HG03139 (cell line): ENCODE results near the gene MX1.

Source experiments
- ATAC-seq: cut with Tn5 transposase; IDR thresholded peaks from one replicate; pipeline ENCODE4 v1.9.1; 2021; ENCODE audit not compliant: unreplicated experiment

The MX1 gene

DNA sequence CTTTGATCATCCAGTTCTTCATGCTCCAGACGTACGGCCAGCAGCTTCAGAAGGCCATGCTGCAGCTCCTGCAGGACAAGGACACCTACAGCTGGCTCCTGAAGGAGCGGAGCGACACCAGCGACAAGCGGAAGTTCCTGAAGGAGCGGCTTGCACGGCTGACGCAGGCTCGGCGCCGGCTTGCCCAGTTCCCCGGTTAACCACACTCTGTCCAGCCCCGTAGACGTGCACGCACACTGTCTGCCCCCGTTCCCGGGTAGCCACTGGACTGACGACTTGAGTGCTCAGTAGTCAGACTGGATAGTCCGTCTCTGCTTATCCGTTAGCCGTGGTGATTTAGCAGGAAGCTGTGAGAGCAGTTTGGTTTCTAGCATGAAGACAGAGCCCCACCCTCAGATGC lies 32.5 kb downstream of the MX1 start:
- ATAC-seq, result no peak

DNA sequence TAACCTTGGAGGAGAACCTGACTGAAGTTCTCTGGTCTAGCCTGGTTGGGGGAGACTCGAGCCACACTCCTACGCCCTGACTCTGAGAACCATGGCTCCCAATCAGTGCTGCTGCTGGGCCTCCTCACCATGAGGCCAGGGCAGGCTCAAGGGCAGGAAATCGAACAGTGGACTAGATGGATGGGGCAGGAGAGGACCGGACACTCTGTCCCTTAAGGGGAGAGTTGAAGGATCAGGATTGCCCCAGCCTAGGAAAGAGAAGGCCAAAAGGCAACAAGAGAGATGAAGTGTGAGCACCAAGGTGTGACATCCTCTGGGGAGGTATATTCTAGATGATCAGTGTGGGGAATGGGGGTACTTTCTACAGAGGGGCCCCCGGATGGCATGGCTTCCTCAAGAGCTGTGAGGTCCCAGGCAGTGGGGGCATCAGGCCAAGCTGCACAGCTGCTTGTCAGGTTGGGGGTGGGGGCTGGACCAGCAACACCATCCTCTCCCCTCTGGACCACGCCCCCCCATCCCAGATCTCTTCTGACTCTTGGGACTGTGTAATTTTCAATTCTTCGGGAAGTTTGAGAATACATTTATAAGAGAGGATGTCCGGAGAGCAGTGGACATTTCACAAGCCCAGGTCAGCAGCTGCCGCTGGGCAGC lies 34.0 kb downstream of the MX1 start:
- peak; percentile 17 for ATAC-seq

DNA sequence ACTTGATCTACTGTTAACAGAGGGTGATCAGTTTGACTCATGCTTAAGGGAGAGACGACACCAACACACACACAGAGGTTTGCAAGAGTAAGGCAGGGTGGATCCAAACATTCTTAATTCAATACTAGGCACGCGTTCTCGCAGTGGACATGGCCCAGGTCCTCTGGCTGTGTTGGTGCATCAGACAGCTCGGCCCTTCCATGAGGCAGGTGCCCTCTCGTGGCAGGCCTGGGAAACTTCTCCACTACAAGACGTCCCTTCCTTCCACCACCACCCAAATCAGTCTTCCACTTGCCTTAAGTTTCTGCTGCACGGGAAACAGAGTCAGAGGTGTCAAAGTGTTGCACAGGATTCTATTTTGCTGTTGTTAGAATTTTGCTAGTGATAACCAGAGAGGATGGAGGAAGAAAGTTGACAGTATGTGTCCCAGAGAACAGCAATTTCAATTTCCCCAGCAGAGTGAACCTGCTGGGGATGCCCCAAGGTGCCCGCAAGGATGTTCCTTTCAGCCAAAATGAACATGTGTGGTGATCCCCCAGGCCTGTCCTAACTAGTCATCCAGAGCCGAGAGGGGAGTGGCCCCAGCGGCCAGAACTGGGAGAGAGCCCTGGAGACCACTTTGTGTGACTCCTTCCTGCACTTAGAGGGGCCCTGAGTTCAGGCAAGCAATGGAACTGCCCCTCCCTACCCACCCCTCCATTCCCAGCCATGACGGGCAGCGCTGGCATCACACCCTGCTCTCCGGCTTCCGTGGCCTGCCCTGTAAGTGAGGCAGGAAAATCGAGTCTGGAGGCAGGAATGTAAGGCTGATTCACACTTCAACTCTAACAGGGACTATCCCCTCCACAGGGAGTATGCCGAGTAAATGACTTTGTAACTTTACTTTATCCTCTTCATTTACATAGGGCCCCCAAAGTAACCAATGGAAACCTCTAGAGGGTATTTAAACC lies 34.8 kb downstream of the MX1 start:
- peak; percentile 67 for ATAC-seq

DNA sequence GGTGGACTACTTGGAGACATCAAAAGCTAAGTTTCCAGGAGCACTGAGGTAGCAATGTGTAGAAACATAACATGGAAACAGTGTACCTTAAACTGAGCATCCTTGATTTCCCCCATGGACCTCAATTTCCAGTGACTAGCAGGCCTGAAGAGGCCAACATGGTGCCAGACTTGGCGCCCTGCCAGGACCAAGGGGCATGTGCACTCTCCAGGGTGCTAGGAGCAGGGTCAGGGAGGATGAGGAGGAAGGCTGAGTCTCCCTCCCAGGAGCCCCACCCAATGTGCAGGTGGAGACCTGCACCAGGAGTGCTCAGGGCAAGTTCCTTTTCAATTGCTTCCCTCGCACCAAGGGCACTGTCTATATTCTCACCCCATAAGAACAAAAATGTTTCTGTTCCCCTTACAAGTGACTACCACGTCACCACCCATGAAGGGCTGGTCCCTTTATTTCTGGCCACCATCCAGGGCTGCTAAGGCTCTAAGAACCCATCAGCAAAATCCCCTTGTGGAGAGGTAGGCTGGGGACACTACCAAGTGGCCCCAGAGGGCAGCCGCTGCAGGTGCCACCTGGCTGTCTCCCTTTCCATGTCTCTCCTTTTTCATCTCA lies 39.2 kb downstream of the MX1 start:
- no peak for ATAC-seq

DNA sequence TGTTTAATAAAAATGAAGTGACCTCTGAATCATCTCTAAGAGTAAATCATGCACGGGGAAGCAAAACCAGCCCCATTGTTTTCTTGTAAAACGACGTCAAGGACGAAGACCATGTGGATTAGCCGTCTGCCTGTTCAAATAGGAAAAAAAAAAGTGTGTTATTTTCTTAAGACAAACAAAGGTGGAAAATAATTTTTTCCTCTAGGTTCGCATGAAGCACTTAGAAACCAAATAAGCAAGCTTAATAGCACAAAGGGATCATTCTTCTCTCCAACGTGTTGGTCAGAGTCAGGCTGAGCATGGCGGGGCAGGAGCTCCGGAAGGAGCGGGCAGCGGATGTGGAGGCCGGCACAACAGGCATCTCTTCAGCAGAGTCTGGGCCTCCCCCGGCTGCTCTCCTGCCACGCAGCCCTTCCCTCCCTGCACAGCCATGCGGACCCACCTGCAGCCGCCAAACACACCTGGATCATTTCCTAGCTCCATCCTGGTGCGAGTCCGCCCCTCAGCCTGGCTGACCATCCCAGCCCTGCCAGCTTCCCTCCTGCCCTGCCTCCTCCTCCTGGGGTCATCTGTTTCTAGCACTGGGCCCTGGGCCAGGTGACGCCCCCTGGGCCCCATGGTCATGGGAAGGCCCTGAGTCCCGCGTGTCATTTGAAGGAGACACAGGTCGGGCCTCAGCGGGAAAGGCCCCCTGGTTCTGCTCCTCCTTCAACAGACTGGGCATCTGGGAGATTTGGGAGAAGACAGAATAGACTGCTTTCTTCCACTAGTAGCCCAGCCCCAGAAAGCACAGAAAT lies 40.2 kb downstream of the MX1 start:
- no peak for ATAC-seq

DNA sequence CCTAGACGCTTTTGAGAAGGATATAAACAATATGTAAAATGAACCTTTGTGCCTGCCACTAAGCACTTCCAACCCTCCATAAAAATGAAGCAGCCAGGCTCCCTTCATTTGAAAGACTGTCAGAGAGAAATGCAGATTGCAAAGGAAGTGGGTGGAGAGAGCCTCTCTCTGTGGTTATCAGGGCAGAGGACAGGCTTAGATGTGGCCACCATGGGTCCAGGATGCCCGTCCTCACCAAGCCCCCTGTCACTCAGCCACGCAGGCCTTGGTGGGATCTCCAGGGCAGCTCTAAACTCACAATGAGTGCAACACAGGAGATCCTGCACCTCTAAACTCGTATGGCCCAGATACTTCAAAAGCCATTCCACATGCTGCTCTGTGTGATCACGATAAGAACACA lies 44.0 kb downstream of the MX1 start:
- no peak for ATAC-seq

DNA sequence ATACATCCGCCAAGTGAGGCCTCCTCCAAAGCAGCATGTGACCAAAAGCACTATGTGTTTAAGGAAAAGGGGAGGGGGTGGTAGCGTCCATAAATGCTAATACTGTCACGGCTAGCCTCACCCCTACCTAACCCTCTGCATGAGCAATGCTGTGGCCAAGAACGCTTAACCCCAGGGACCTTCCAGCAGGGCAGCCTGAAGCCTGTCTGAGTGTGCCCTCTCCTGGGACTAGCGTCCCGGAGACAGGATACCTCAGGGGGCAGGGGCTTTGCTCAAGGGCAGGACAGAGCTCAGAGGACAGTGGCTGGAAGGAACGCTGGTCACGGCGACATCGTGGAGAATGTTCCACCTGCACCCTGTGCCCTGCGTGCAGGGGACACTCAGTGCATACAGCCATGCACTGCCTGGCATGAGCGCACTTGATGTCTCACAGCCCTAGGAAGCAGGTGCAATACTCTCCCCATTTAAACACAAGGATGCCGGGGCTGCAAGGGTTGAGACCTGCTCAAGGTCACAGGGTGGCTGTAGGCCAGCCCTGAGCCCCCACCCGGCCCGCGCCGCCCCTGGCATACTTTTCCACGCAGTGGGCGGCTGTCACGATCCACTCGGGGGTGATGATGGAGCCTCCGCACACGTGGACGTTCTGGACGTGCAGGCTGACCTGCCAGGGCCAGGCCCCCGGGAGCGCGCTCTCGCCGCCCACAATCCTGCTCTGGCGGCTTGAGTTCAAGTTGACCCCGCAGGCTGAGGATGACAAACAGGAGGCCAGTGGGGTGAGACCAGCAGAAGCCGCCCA lies 46.9 kb downstream of the MX1 start:
- ATAC-seq, result no peak

DNA sequence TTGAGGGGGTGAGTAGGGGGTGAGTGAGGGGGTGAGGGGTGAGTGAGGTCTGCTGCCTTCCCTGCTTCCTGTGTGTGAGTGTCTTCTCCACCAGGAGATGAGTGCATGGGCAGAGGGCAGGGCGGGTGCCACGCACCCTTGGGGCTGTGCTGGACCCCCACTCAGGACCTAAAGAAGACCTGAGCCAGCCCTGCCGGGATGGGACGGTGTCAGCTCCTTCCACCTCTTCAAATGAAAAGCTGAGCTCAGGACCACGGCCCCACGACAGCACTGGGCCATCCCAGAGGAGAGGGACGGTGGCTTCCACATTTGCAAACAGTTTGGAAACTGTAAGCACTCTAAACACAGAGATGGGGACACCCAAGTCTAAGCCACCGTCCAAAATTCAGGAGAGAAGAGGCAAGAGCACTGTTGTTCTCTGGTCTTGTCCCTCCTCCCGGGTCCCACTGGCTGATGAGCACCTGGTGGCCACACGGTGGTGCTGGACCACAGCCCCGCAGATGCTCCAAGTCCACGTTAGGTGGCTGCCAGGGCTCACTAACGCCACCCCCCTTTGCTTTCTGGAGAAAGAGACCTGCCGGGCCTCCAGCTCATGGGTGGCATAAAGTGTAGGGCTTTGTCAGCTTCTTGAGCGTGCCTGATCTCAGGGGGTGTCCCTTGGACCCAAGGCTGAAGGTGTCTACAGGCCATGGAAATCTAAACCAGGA lies 49.8 kb downstream of the MX1 start:
- ATAC-seq, result no peak

DNA sequence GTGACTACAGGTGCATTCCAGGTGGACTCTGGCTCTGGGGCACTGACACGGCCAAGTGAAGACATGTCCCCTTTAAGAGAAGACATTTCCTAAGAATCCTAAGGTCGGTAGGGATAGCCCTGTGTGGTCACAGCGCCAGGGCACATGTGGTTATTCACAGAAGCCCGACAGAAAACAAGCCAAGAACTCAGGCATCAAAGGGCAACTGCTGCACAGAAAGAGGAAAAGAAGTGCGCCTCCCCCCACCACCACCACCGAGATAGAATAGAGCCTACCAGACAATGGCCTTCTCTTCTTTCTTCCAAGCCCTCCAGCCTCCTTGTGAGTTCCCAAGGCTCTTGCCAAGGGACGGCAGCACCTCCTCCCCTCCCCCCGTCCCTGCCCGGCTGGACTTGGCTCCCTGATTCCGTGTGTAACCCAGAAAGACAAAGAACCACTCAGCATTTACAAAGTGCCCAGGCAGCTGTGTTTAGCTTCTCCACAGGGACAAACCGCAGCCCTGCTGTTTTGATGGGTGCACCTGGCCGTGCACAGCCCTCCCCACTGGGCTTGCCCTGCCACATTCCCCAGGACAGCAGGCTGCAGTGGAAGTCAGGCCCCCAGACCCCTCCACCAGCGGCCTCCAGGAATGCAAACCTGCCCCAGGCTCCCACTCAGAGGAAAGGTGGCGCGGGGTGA lies 51.7 kb downstream of the MX1 start:
- ATAC-seq, result no peak

DNA sequence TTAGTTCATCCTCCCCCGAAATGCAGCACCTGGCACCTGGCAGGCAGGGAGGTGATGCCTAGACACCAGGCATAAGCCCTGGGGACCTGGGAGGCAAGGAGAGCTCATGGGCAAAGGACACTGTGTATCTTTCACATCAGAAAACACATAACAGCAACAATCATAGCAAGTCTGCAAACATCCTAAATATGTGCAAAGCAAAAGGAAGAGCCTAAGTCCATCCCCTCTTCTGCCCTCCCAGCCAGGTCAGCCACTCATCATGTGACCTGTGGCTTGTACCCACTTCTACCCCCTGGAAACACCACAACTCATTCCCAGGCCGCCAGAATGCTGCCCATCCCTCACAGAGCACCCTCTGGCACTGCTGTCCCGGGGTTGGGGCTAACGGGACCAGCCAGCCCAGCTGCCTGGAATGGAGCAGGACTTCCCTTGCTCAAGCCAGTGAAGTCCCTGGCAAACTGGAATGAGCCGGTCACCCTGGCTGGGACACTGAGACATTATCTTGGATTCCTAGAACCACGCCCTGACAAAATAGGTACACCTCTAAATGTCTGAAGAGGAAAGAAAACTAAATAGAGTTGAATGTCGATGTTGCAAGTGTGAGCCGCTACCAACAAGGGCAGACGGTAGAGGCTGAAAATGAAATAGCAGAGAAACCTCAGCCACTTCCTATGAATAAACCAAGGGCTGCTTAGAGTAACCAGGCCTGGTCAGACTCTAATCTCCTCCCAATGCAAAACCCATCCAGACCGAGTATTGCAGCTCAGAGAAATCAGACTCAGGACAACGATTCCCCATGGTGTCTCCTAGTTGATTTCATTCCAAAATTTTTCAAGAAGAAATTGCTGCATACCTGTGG lies 52.5 kb downstream of the MX1 start:
- ATAC-seq, result no peak

DNA sequence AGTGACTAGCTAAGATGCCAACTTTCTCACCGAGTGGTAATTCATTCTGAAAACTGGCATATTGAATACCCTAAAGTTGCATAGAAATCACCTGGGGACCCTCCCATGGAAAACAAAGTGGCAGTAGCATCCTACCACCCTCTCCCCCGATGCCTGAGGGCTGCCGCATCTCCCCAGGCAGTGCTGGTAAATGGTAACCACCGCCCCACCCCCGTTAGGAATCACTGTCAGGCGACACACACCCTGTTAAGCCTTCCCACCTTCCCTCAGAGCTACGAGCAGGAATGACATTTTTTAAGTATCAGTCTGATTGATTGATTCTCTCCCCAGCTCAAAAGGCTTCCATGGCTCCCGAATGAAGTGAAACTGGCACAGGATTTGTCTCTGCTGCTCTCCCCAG lies 53.6 kb downstream of the MX1 start:
- ATAC-seq, result no peak

DNA sequence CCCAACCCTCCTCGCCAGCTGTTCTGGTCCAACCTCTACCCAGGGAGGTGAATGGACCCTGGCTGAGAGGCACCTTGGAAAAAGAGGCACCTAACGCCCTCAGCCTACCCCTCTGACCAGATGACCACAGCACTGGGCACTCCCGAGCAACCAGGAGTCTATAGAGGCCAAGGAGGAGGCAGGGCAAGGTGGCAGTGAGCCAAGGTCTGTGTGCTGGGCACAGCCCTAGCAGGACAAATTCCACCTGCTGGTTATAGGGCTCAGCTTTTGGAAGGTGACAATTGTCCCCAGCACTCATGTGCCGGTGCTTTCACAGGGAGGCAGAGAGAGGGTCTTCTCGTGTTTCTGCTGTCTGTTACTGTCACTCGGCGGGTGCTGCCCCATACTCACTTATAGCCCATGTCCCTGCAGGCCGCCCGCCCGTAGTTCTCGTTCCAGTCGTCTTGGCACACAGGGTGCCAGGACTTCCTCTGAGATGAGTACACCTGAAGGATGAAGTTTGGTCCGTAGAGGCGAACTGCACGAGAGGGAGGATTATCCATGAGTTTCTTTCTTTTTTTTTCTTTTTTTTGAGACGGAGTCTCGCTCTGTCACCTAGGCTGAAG lies 54.1 kb downstream of the MX1 start:
- ATAC-seq, result no peak

DNA sequence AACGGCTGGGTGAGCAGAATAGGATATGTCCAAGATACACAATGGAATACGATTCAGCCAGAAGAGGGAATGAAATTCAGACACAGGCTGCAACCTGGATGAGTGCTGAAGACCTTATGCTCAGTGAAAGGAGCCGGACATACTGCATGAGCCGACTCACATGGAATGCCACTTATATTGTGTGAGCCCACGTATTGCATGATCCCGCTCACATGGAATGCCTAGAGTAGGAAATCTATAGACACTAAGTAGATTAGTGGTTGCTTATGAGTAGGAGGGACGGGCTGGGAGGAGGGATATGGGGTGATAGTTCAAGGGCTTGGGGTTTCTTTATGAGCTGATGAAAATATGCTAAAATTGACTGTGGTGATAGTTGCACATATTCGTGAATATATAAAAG lies 55.2 kb downstream of the MX1 start:
- no peak for ATAC-seq

DNA sequence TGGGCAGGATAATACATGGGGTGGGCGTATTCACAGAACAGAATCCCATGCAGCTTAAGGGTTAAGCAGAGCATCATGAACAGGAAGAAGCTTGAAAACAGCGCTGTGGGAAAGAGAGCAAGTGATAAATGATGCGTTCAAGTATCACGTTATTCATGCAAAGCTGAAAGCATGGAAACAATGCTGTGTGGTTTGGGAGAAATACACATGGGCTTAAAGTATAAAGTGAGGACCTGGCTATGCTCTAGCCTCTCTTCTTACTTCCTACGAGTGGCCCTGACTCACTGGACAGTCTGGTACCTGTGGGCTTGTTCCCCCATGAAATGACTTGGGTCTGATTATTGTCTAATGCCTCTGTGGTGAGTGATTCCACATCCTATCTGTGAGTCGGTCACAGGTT lies 56.3 kb downstream of the MX1 start:
- no peak for ATAC-seq

DNA sequence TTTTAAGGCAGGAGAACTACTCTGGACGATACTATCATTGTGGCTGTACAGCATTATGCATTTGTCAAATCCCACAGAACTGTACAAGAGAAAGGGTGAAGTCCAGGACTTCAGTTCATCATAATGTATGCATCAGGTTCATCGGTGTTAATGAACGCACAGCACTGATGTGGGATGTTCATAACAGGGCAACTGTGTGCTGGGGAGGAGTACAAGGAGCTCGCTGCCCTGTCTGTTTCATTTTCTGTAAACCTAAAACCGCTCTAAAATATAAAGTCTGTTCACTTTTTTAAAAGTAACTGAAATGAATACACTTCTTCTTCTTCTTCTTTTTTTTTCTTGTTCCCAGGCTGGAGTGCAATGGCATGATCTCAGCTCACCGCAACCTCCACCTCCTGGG lies 56.9 kb downstream of the MX1 start:
- no peak for ATAC-seq

DNA sequence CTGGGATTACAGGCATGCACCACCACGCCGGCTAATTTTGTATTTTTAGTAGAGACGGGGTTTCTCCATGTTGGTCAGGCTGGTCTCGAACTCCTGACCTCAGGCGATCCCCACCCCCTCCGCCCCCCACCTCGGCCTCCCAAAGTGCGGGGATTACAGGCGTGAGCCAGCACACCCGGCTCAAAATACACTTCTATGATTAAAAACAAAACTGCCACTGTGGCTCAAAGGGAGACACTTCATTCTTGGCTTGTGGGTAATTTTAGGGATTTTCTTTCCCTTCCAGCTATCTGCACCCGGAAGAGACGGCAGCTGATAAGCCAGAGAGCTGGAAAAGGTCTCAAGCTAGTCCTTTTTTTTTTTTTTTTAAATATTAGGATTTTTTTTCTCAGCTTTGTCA lies 57.4 kb downstream of the MX1 start:
- ATAC-seq, result no peak

DNA sequence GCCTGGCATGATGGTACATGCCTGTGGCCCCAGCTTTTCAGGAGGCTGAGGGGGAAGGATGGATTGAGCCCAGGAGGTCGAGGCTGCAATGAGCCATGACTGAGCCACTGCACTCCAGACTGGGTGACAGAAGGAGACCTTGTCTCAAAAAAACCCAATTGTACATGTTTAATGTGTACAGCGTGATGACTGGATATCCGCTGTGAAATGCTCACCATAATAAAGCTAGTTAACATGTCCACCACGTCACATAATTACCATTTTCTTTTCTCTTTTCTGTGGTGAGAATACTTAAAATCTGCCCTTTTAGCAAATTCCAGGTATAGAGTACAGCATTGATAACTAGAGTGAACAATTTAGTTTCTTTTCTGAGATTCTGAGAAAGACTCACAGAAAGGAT lies 57.9 kb downstream of the MX1 start:
- ATAC-seq, result no peak

DNA sequence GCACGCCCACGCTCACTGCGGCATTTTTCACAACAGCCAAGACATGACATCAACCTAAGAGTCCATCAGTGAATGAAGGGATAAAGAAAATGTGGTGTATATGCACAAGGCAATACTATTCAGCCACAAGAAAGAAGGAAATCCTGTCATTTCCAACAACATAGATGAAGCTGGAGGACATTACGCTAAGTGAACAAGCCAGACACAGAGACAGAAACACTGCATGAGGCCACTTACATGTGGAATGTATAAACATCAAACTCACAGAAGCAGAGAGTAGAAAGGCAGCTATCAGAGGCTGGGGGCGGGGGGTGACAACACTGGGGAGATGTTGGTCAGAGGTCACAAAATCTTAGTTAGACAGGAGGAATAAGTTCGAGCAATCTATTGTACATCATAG lies 61.0 kb downstream of the MX1 start:
- ATAC-seq, result no peak
